T-helper 2 cell treated with Interferon-gamma antibody and Interleukin-4, amounts not matched to agents 100 ng/mL and 5 ng/mL, for 36 hours (primary cell): ENCODE measurements around the gene MCC. TPM values are rescaled to one million over a fixed set of nuclear protein-coding genes. Genes with fewer than 3 reads are reported as not detected.

Experiments used
- intact Hi-C: fragments of 100-400 bp; cut with micrococcal nuclease; formaldehyde crosslinking; loops from one replicate; pipeline ENCODE4 v1.15.1; 2023
- total RNA-seq: library from RNA; stranded (reverse); gene quantifications from 2 replicates; pipeline ENCODE4 v1.2.3, GENCODE V29; 2022

MCC gene
- total RNA-seq, 1 donor from 2014 or later = 3.2 TPM

GRCh38 chr5:113329981-113330380 lies 158.3 kb downstream of the MCC start:
- intact Hi-C loops = loop anchor here (1.0 kb wide), 2 partner anchors 36 to 334 kb away; no protein-coding TSS in a partner anchor

- intact Hi-C loops = no loop called here
Observed at GRCh38 chr5:113325054-113325453, 163.2 kb downstream of the MCC start.

- intact Hi-C loops = no loop called here
Observed at GRCh38 chr5:113321276-113321675, 167.0 kb downstream of the MCC start.

- intact Hi-C loops = no loop called here
Observed at GRCh38 chr5:113320273-113320780, 167.9 kb downstream of the MCC start.

- intact Hi-C loops = no loop called here
Observed at GRCh38 chr5:113319256-113320053, 168.8 kb downstream of the MCC start.

GRCh38 chr5:113317636-113318035 lies 170.6 kb downstream of the MCC start:
- intact Hi-C loops = no loop called here

- intact Hi-C loops = no loop called here
Observed at GRCh38 chr5:113311301-113311700, 177.0 kb downstream of the MCC start.

- intact Hi-C loops = no loop called here
Observed at GRCh38 chr5:113302120-113302519, 186.1 kb downstream of the MCC start.

GRCh38 chr5:113299591-113299990 lies 188.7 kb downstream of the MCC start:
- intact Hi-C loops = no loop called here

GRCh38 chr5:113296676-113297075 lies 191.6 kb downstream of the MCC start:
- intact Hi-C loops = no loop called here

GRCh38 chr5:113295111-113295539 lies 193.1 kb downstream of the MCC start:
- intact Hi-C loops = no loop called here

GRCh38 chr5:113294311-113295110 lies 193.7 kb downstream of the MCC start:
- intact Hi-C loops = loop anchor here (1.0 to 5.0 kb wide), 3 partner anchors 36 to 317 kb away; partner anchors contain the start of gene DCP2

- intact Hi-C loops = loop anchor here (1.0 to 5.0 kb wide), 3 partner anchors 36 to 317 kb away; partner anchors contain the start of gene DCP2
Observed at GRCh38 chr5:113293975-113294310, 194.3 kb downstream of the MCC start.

- intact Hi-C loops = loop anchor here (5.0 kb wide), 1 partner anchor 316 kb away; the partner anchor contains the start of gene DCP2
Observed at GRCh38 chr5:113293068-113293974, 194.9 kb downstream of the MCC start.

GRCh38 chr5:113292462-113292861 lies 195.8 kb downstream of the MCC start:
- intact Hi-C loops = loop anchor here (5.0 kb wide), 1 partner anchor 315 kb away; the partner anchor contains the start of gene DCP2

- intact Hi-C loops = no loop called here
Observed at GRCh38 chr5:113283558-113283957, 204.7 kb downstream of the MCC start.

- intact Hi-C loops = no loop called here
Observed at GRCh38 chr5:113282472-113282871, 205.8 kb downstream of the MCC start.

GRCh38 chr5:113281194-113281593 lies 207.1 kb downstream of the MCC start:
- intact Hi-C loops = no loop called here

GRCh38 chr5:113280541-113280940 lies 207.7 kb downstream of the MCC start:
- intact Hi-C loops = no loop called here

- intact Hi-C loops = no loop called here
Observed at GRCh38 chr5:113278976-113279375, 209.3 kb downstream of the MCC start.

- intact Hi-C loops = no loop called here
Observed at GRCh38 chr5:113276493-113276892, 211.8 kb downstream of the MCC start.
